Germinal center (tissue), 1 donor: ENCODE data around the gene PDE11A.

Source experiments
- DNase-seq: peaks from one replicate; pipeline ENCODE4 v3.0.0; 2012; ENCODE audit warnings: mixed read lengths, low spot score

PDE11A gene

GRCh38 chr2:177598326-177599138, 474.0 kb downstream of the PDE11A start:
- no peak for DNase-seq

- no peak for DNase-seq
These were observed 474.8 kb downstream of the PDE11A start for GRCh38 chr2:177597759-177598158.

GRCh38 chr2:177596866-177597265, 475.7 kb downstream of the PDE11A start:
- no peak for DNase-seq

- DNase-seq: no peak
These were observed 477.3 kb downstream of the PDE11A start for GRCh38 chr2:177595126-177595845.

GRCh38 chr2:177593402-177593801, 479.2 kb downstream of the PDE11A start:
- no peak for DNase-seq

GRCh38 chr2:177592945-177593344, 479.6 kb downstream of the PDE11A start:
- no peak for DNase-seq

- no peak for DNase-seq
These were observed 480.2 kb downstream of the PDE11A start for GRCh38 chr2:177592397-177592796.

GRCh38 chr2:177589186-177589585, 483.4 kb downstream of the PDE11A start:
- no peak for DNase-seq

- no peak for DNase-seq
These were observed 483.9 kb downstream of the PDE11A start for GRCh38 chr2:177588671-177589070.

GRCh38 chr2:177587371-177587770, 485.2 kb downstream of the PDE11A start:
- no peak for DNase-seq

GRCh38 chr2:177586154-177586553, 486.4 kb downstream of the PDE11A start:
- DNase-seq: no peak

- no peak for DNase-seq
These were observed 487.2 kb downstream of the PDE11A start for GRCh38 chr2:177585234-177585863.

GRCh38 chr2:177584030-177584692, 488.4 kb downstream of the PDE11A start:
- DNase-seq: no peak

GRCh38 chr2:177582000-177582399, 490.6 kb downstream of the PDE11A start:
- DNase-seq: no peak

GRCh38 chr2:177579486-177580036, 493.0 kb downstream of the PDE11A start:
- no peak for DNase-seq

GRCh38 chr2:177578454-177578853, 494.1 kb downstream of the PDE11A start:
- no peak for DNase-seq

- no peak for DNase-seq
These were observed 495.5 kb downstream of the PDE11A start for GRCh38 chr2:177577075-177577474.

- no peak for DNase-seq
These were observed 497.2 kb downstream of the PDE11A start for GRCh38 chr2:177575358-177575757.

GRCh38 chr2:177574356-177574755, 498.2 kb downstream of the PDE11A start:
- DNase-seq: no peak
